ENCODE results near the gene CCL25.
"Not testable (repeated sequence)": the region's sequence is repeated elsewhere in the genome, so short reads cannot be mapped to it uniquely, and the experiment has no call there.

CCL25 gene

DNA sequence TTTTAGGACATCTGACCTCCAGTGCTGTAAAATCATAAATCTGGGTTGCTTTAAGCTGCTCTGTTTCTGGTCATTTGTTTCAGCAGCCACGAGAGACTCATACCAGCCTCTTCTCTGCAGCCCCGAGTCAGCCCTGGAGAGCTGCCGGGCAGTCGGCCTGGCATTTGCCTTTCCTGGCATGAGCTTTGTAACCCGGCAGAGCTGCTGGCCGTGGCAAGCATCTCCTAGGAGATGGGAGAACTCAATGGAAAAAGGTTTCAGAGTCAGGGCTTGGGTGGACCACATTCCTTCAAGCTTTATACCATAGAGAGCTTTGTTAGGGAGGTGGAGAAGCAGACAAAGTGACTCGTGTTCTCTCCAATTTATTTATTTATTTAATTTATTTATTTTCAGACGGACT, 21.6 kb upstream of the CCL25 start:
- no peak overlapping the region for H3K27ac ChIP-seq (ENCODE audit: low read depth, low read length)

GRCh38 chr19:8033287-8034177, 19.0 kb upstream of the CCL25 start:
- not testable (repeated sequence) for H3K27ac ChIP-seq (ENCODE audit: low read depth, low read length); H3K27me3 ChIP-seq (ENCODE audit: control insufficient read depth, insufficient read depth, low read length); H3K4me1 ChIP-seq (ENCODE audit: control insufficient read depth, insufficient read depth, low read length); H3K9ac ChIP-seq (ENCODE audit: low read length); H3K36me3 ChIP-seq (ENCODE audit: control insufficient read depth, insufficient read depth, low read length); H3K4me3 ChIP-seq (ENCODE audit: low read length)

More for the DNA sequence above, 21.6 kb upstream of the CCL25 start:
- H3K9ac ChIP-seq (ENCODE audit: low read length), result no peak overlapping the region
- no peaks in the 10 kb centered on the region for H3K27me3 ChIP-seq (ENCODE audit: control insufficient read depth, insufficient read depth, low read length)
- no peak overlapping the region for H3K4me3 ChIP-seq (ENCODE audit: low read length)
- no peaks in the 10 kb centered on the region for H3K36me3 ChIP-seq (ENCODE audit: control insufficient read depth, insufficient read depth, low read length)
- H3K4me1 ChIP-seq (ENCODE audit: control insufficient read depth, insufficient read depth, low read length), result no peaks in the 10 kb centered on the region

- Histone ChIP-seq H3K4me3 (ENCODE audit: low read length) (no peak overlapping the region), H3K27me3 (ENCODE audit: control insufficient read depth, insufficient read depth, low read length) (no peaks in the 10 kb centered on the region), H3K9ac (ENCODE audit: low read length) (no peak overlapping the region), H3K4me1 (ENCODE audit: control insufficient read depth, insufficient read depth, low read length) (no peaks in the 10 kb centered on the region), H3K36me3 (ENCODE audit: control insufficient read depth, insufficient read depth, low read length) (no peaks in the 10 kb centered on the region), H3K27ac (ENCODE audit: low read depth, low read length) (no peak overlapping the region)
These were observed 18.4 kb upstream of the CCL25 start for GRCh38 chr19:8034178-8034525.

DNA sequence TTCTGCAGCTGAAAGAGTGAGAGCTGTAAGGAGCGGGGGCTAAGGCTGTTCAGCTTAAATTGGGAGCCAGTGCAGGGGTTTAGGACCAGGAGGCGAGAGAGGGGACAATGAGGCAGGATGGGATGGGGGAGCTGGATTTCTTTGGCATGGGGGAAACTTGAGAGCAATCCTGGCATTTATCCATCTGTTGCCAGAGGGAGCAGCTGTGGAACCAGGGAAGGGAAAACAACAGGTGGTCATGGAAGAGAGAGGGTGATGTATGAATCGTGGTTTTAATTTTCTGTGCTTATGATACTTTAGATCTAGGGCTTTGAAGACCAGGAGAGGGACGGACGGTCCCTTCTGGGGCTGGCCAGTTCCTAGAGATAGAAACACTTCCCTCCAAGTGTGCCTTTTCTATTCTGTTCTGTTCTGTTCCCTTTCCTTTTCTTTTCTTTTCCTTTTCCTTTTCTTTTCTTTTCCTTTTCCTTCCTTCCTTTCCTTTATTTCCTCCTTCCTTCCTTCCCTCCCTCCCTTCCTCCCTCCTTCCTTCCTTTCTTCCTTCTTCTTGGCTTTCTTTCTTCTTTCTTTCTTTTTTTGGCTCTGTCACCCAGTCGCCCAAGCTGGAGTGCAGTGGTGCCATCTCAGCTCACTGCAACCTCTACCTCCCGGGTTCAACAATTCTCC, 16.0 kb upstream of the CCL25 start:
- Histone ChIP-seq H3K27me3 (ENCODE audit: control insufficient read depth, insufficient read depth, low read length) (no peaks in the 10 kb centered on the region), H3K27ac (ENCODE audit: low read depth, low read length) (no peak overlapping the region), H3K4me3 (ENCODE audit: low read length) (no peak overlapping the region), H3K9ac (ENCODE audit: low read length) (no peak overlapping the region), H3K36me3 (ENCODE audit: control insufficient read depth, insufficient read depth, low read length) (no peaks in the 10 kb centered on the region), H3K4me1 (ENCODE audit: control insufficient read depth, insufficient read depth, low read length) (no peaks in the 10 kb centered on the region)

- no peaks in the 10 kb centered on the region for H3K36me3 ChIP-seq (ENCODE audit: control insufficient read depth, insufficient read depth, low read length)
- H3K27me3 ChIP-seq (ENCODE audit: control insufficient read depth, insufficient read depth, low read length), result no peaks in the 10 kb centered on the region
- no peak overlapping the region for H3K4me3 ChIP-seq (ENCODE audit: low read length)
- no peak overlapping the region for H3K27ac ChIP-seq (ENCODE audit: low read depth, low read length)
- no peaks in the 10 kb centered on the region for H3K4me1 ChIP-seq (ENCODE audit: control insufficient read depth, insufficient read depth, low read length)
- no peak overlapping the region for H3K9ac ChIP-seq (ENCODE audit: low read length)
These were observed 13.7 kb upstream of the CCL25 start for GRCh38 chr19:8038815-8039214.

DNA sequence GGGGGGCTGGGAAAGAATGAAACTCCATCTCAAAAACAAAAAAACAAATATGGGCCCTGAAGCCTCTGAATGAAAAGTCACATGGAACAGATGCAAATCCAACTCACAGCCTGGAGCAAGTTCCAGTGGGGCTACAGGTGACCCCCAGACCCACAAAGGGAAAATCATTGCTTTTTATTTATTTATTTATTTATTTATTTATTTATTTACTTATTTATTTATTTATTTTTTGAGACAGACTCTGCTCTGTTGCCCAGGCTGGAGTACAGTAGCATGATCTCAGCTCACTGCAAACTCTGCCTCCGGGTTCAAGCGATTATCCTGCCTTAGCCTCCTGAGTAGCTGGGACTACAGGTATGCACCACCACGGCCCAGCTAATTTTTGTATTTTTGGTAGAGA, 13.3 kb upstream of the CCL25 start:
- H3K36me3 ChIP-seq (ENCODE audit: control insufficient read depth, insufficient read depth, low read length), result no peaks in the 10 kb centered on the region
- no peak overlapping the region for H3K4me3 ChIP-seq (ENCODE audit: low read length)
- no peak overlapping the region for H3K9ac ChIP-seq (ENCODE audit: low read length)
- no peak overlapping the region for H3K27ac ChIP-seq (ENCODE audit: low read depth, low read length)
- no peaks in the 10 kb centered on the region for H3K27me3 ChIP-seq (ENCODE audit: control insufficient read depth, insufficient read depth, low read length)
- H3K4me1 ChIP-seq (ENCODE audit: control insufficient read depth, insufficient read depth, low read length), result no peaks in the 10 kb centered on the region

DNA sequence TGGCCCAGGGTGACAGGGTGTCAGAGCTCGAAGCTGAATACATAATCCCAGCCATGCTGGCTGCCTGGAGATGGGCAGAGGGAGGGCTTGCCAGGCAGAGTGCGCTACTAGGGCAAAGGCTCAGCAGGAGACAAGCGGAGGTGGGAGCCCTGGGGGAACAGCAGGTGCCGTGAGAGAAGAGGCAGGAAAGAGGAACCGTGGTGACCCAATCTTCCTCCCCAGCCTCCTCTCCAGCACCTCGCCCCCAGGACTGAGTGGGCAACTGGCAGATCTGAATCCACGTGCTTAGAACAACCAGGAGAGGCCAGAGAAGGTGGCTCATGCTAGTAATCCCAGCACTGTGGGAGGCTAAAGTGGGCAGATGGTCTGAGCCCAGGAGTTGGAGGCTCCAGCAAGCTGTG, 11.0 kb upstream of the CCL25 start:
- Histone ChIP-seq H3K4me3 (ENCODE audit: low read length) (no peak overlapping the region), H3K27me3 (ENCODE audit: control insufficient read depth, insufficient read depth, low read length) (no peaks in the 10 kb centered on the region), H3K36me3 (ENCODE audit: control insufficient read depth, insufficient read depth, low read length) (no peaks in the 10 kb centered on the region), H3K27ac (ENCODE audit: low read depth, low read length) (no peak overlapping the region), H3K4me1 (ENCODE audit: control insufficient read depth, insufficient read depth, low read length) (no peaks in the 10 kb centered on the region), H3K9ac (ENCODE audit: low read length) (no peak overlapping the region)

- Histone ChIP-seq H3K27ac (ENCODE audit: low read depth, low read length) (no peak overlapping the region), H3K9ac (ENCODE audit: low read length) (no peak overlapping the region), H3K36me3 (ENCODE audit: control insufficient read depth, insufficient read depth, low read length) (no peaks in the 10 kb centered on the region), H3K4me1 (ENCODE audit: control insufficient read depth, insufficient read depth, low read length) (no peaks in the 10 kb centered on the region), H3K4me3 (ENCODE audit: low read length) (no peak overlapping the region), H3K27me3 (ENCODE audit: control insufficient read depth, insufficient read depth, low read length) (no peaks in the 10 kb centered on the region)
These were observed 9.7 kb upstream of the CCL25 start for GRCh38 chr19:8042900-8043299.

DNA sequence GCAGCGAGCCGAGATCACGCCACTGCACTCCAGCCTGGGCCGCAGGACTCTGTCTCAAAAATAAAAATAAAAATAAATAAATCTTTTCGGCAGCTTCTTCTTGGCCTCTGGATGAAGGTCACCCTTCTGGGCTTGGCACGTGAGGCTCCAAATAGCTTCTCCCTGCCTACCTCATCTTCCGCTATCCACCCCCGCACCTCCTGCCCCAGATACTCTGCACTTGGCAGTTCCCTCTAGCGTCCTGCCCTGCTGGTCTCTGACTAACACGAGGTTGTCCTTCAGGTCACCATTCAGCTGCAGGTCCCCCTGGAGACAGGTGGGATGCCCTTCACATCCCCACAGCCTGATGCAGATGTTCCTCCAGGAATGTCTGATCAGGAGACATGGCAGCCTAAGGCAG, 8.5 kb upstream of the CCL25 start:
- H3K27ac ChIP-seq (ENCODE audit: low read depth, low read length), result no peak overlapping the region
- no peak overlapping the region for H3K4me3 ChIP-seq (ENCODE audit: low read length)
- H3K9ac ChIP-seq (ENCODE audit: low read length), result no peak overlapping the region
- no peaks in the 10 kb centered on the region for H3K27me3 ChIP-seq (ENCODE audit: control insufficient read depth, insufficient read depth, low read length)
- H3K4me1 ChIP-seq (ENCODE audit: control insufficient read depth, insufficient read depth, low read length), result no peaks in the 10 kb centered on the region
- H3K36me3 ChIP-seq (ENCODE audit: control insufficient read depth, insufficient read depth, low read length), result no peaks in the 10 kb centered on the region

DNA sequence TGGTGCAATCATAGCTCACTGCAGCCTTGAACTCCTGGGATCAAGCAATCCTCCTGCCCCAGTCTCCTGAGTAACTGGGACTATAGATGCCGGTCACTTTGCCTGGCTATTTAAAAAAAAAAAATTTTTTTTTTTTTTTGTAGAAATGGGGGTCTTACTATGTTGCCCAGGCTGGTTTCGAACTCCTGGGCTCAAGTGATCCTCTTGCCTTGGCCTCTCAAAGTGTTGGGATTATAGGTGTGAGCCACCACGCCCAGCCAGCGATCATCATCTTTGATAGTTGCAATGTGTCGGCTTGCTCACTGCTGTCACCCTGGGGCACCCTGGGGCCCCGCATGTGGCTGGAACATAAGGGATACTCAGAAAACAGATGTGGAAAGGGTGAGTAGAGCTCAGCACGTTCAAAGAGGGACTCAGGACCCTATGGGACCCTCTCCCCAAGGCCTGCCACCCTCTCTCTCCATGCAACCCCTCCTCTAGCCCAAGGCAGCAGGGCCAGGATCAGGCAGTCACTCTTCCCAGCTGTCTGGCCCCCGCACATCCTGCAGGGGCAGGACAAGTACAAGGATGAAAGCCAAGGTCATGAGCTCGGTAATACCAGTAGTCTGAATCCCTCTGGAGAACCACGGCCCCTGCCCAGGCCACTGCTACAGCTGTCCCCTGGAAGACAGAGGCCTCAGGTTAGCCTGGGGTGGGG, 6.5 kb upstream of the CCL25 start:
- no peak overlapping the region for H3K27ac ChIP-seq (ENCODE audit: low read depth, low read length)
- H3K27me3 ChIP-seq (ENCODE audit: control insufficient read depth, insufficient read depth, low read length), result no peaks in the 10 kb centered on the region
- H3K4me1 ChIP-seq (ENCODE audit: control insufficient read depth, insufficient read depth, low read length), result no peaks in the 10 kb centered on the region
- no peaks in the 10 kb centered on the region for H3K36me3 ChIP-seq (ENCODE audit: control insufficient read depth, insufficient read depth, low read length)
- H3K9ac ChIP-seq (ENCODE audit: low read length), result no peak overlapping the region
- no peak overlapping the region for H3K4me3 ChIP-seq (ENCODE audit: low read length)

- H3K4me3 ChIP-seq (ENCODE audit: low read length), result no peak overlapping the region
- H3K36me3 ChIP-seq (ENCODE audit: control insufficient read depth, insufficient read depth, low read length), result no peaks in the 10 kb centered on the region
- H3K4me1 ChIP-seq (ENCODE audit: control insufficient read depth, insufficient read depth, low read length), result no peaks in the 10 kb centered on the region
- no peaks in the 10 kb centered on the region for H3K27me3 ChIP-seq (ENCODE audit: control insufficient read depth, insufficient read depth, low read length)
- H3K27ac ChIP-seq (ENCODE audit: low read depth, low read length), result no peak overlapping the region
- no peak overlapping the region for H3K9ac ChIP-seq (ENCODE audit: low read length)
These were observed 5.9 kb upstream of the CCL25 start for GRCh38 chr19:8046569-8047165.

DNA sequence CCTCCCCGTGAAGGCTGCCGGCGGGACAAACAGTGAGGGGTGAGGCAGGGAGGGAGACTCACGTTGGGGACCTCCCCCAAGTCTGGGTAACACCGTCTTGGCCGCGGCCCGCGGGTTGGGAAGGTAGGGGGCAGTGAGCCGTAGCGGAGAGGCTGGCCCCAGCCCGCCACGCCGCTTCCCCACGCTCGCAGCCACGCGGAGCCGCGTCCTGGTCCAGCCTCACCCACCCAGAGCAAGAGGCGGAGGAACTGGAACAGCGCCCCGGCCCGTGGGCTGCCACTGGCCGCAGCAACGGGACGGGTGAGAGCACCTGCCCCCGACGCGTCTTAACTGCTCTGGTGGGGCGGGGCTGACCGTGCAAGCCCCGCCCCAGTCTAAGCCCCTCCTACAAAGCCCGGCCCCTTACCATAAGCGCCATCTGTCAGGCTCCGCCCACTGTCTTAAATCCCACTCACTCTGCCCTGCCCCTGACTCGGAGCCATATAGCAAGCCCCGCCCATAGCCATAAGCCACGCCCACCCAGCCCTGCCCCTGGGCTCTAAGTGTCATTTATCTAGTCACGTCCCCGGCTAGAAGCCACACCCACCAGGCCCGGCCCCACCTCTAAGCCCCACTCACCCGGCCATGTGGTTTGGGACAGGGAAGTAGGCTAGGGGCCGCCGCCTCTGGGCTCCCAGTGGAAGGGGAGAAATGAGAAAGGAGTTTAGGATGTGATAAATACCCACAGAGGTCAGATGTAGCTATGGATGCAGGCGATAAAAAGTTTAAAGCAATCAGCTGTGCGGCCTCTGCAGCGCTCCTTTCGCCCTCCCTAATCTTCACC, 2.1 kb upstream of the CCL25 start:
- H3K27me3 ChIP-seq (ENCODE audit: control insufficient read depth, insufficient read depth, low read length), result no peaks in the 10 kb centered on the region
- peak overlapping the region; percentile 44 for H3K4me3 ChIP-seq (ENCODE audit: low read length)
- H3K9ac ChIP-seq (ENCODE audit: low read length), result no peak overlapping the region

More for the DNA sequence above, 2.1 kb upstream of the CCL25 start:
- Histone ChIP-seq H3K36me3 (ENCODE audit: control insufficient read depth, insufficient read depth, low read length) (no peaks in the 10 kb centered on the region), H3K27ac (ENCODE audit: low read depth, low read length) (no peak overlapping the region), H3K4me1 (ENCODE audit: control insufficient read depth, insufficient read depth, low read length) (no peaks in the 10 kb centered on the region)

Data from rectal smooth muscle tissue (tissue), 1 donor.